GM12878 (cell line): ENCODE measurements around the gene CEBPB. TPM values are rescaled to one million over a fixed set of nuclear protein-coding genes. Genes with fewer than 3 reads are reported as not detected.
A peak's percentile ranks its signal among the peaks of the same experiment; 100 is the strongest.

ENCODE experiments used
- HDAC6 ChIP-seq: fragments of 200-600 bp; sonication (generic); IDR thresholded peaks from one replicate; pipeline ENCODE4 v1.8.0; 2017; ENCODE audit warnings: antibody characterized with exemption; ENCODE audit not compliant: unreplicated experiment
- IKZF2 ChIP-seq, 2 experiments: fragments of 450-650 bp; IDR thresholded peaks; 2 replicates each; pipeline ENCODE4 v1.6.1; 2017; ENCODE audit warnings: mild to moderate bottlenecking in 2 of 2, moderate library complexity in 2 of 2
- IRF4 ChIP-seq: IDR thresholded peaks from 2 replicates; pipeline ENCODE4 v1.6.1; 2011; ENCODE audit warnings: low read depth, low read length
- JUNB ChIP-seq: IDR thresholded peaks from 2 replicates; pipeline ENCODE4 v1.6.1; 2016; ENCODE audit warnings: antibody characterized with exemption, mild to moderate bottlenecking
- POLR2AphosphoS5 ChIP-seq: IDR thresholded peaks from 2 replicates; pipeline ENCODE4 v1.6.1; 2011; ENCODE audit warnings: mild to moderate bottlenecking, low read length, inconsistent platforms
- RELA ChIP-seq: fragments of 450-650 bp; IDR thresholded peaks from 2 replicates; pipeline ENCODE4 v1.8.0; 2014; ENCODE audit warnings: borderline replicate concordance; ENCODE audit not compliant: partially characterized antibody
- STAT3 ChIP-seq: IDR thresholded peaks from 2 replicates; pipeline ENCODE4 v1.6.1; 2011; ENCODE audit warnings: low read depth, low read length, improper control_type of control experiment
- YY1 ChIP-seq: IDR thresholded peaks from 2 replicates; pipeline ENCODE4 v1.6.1; 2011; ENCODE audit warnings: low read depth, mild to moderate bottlenecking, low read length
- polyA plus RNA-seq, 11 experiments: library from polyadenylated mRNA; depleted of rRNA in 4 of 11; unstranded in 6 of 11; stranded (reverse) in 5 of 11; fragments of >200 nt; fragmentation: Nextera tagmentation in 4 of 11; fragmentation: Illumina TruSeq in 1 of 11; extraction: Ambion mirVana in 4 of 11; extraction: Trizol in 1 of 11; gene quantifications; 1 replicate in 1 of 11; 2 replicates in 10 of 11; pipeline versions ENCODE4 v1.2.1 to v1.2.3, GENCODE V29; 2011 to 2016; ENCODE audit warnings: inconsistent platforms in 2 of 11, missing spikeins in 2 of 11, low read depth in 1 of 11
- total RNA-seq, 4 experiments: library from RNA; depleted of rRNA in 3 of 4; stranded (reverse); fragments of >200 nt in 3 of 4; fragmentation: Illumina TruSeq in 1 of 4; extraction: Trizol in 1 of 4; gene quantifications; 2 replicates each; pipeline versions ENCODE4 v1.2.1 to v1.2.3, GENCODE V29; 2013 to 2021
- TF ChIP-seq, protein P1 (sequence below): fragments of 450-650 bp; IDR thresholded peaks from 2 replicates; pipeline ENCODE4 v1.6.1; 2017; ENCODE audit warnings: mild to moderate bottlenecking, moderate library complexity

Gene CEBPB
- total and polyA plus RNA-seq, 10 of the 15 experiments (the other 5 are each of a cell fraction or from before 2014, with no cell fraction given): 0.18 to 8.8 (median 1.6) TPM

DNA sequence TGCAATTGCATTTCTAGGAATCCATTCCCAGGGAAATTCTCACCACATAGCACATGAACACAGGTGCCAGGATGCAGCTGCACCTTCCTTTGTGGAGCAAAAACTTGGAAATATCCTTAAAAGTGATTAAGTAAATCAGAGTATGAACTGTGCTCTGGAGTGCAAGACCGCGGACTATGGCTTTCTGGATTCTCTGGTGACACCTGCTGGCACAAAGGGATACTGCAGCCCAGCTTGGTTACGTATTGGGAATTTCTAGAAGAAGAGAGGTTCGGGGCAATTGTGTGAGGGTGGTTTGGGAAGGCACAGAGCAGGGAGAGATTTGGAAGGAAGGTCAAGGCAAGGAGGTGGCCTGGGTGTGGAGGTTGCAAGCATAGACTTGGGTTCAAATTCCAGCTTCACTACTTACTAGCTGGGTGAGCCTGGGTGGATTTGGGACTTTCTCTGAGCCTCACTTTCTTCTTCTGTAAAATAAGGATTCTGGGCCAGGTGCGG is 21.3 kb upstream of the CEBPB start (continued):
- TF ChIP-seq IKZF2 (IDR thresholded peaks at IDR 0.05) (0 out of 4 replicates have a peak, but pooled peaks of 1 of the 2 experiments have one; percentile 15), HDAC6 (no peak), STAT3 (no peak), RELA (no peak), POLR2AphosphoS5 (no peak), JUNB (no peak), IRF4 (0 out of 2 replicates have a peak, but pooled peaks have one; percentile 17), YY1 (peak; percentile 60; the same call in 1 of the 2 replicates)
- TF ChIP-seq, protein P1, sequence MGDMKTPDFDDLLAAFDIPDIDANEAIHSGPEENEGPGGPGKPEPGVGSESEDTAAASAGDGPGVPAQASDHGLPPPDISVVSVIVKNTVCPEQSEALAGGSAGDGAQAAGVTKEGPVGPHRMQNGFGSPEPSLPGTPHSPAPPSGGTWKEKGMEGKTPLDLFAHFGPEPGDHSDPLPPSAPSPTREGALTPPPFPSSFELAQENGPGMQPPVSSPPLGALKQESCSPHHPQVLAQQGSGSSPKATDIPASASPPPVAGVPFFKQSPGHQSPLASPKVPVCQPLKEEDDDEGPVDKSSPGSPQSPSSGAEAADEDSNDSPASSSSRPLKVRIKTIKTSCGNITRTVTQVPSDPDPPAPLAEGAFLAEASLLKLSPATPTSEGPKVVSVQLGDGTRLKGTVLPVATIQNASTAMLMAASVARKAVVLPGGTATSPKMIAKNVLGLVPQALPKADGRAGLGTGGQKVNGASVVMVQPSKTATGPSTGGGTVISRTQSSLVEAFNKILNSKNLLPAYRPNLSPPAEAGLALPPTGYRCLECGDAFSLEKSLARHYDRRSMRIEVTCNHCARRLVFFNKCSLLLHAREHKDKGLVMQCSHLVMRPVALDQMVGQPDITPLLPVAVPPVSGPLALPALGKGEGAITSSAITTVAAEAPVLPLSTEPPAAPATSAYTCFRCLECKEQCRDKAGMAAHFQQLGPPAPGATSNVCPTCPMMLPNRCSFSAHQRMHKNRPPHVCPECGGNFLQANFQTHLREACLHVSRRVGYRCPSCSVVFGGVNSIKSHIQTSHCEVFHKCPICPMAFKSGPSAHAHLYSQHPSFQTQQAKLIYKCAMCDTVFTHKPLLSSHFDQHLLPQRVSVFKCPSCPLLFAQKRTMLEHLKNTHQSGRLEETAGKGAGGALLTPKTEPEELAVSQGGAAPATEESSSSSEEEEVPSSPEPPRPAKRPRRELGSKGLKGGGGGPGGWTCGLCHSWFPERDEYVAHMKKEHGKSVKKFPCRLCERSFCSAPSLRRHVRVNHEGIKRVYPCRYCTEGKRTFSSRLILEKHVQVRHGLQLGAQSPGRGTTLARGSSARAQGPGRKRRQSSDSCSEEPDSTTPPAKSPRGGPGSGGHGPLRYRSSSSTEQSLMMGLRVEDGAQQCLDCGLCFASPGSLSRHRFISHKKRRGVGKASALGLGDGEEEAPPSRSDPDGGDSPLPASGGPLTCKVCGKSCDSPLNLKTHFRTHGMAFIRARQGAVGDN: no peak
